ENCODE results near the gene RREB1.

DNA sequence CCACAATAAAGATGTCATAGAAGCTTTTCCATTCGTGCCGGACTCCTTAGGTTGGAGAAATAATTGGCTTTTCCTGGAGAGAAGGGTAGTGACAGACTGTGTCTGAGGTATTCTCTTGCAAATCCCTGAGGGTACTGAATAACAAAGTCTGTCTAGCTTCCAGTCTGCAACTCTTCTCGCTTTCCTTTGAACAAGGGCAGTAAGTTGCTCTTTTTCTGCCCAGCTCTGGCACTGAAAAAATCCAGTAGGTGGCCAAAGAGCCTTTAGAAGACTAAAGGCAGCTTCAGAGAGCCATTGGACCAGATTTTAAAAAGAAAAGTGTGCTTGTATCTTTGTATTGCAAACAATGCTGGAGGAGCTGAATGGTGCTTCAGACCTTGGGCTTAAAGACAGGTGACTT, 20.7 kb upstream of the RREB1 start:
- TF ChIP-seq EP300 (IDR thresholded peaks at IDR 0.05) = no peak
- TF ChIP-seq, protein P1, sequence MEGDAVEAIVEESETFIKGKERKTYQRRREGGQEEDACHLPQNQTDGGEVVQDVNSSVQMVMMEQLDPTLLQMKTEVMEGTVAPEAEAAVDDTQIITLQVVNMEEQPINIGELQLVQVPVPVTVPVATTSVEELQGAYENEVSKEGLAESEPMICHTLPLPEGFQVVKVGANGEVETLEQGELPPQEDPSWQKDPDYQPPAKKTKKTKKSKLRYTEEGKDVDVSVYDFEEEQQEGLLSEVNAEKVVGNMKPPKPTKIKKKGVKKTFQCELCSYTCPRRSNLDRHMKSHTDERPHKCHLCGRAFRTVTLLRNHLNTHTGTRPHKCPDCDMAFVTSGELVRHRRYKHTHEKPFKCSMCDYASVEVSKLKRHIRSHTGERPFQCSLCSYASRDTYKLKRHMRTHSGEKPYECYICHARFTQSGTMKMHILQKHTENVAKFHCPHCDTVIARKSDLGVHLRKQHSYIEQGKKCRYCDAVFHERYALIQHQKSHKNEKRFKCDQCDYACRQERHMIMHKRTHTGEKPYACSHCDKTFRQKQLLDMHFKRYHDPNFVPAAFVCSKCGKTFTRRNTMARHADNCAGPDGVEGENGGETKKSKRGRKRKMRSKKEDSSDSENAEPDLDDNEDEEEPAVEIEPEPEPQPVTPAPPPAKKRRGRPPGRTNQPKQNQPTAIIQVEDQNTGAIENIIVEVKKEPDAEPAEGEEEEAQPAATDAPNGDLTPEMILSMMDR (IDR thresholded peaks at IDR 0.05) = peak in 2 of 3 experiments; percentile 30 to 40
